CD4-positive, alpha-beta T cell treated with Interleukin-6 for 4 hours (primary cell): ENCODE measurements around the gene B3GNT8.
"Not testable (repeated sequence)": the region's sequence is repeated elsewhere in the genome, so short reads cannot be mapped to it uniquely, and the experiment has no call there.

Source experiments
- DNase-seq: peaks from one replicate; pipeline ENCODE4 v3.0.0-alpha.2; 2020; ENCODE audit warnings: mixed read lengths

The B3GNT8 gene

GRCh38 chr19:41435936-41436673 lies 8.9 kb upstream of the B3GNT8 start:
- DNase-seq, result no peak

GRCh38 chr19:41435376-41435775 lies 8.2 kb upstream of the B3GNT8 start:
- not testable (repeated sequence) for DNase-seq

GRCh38 chr19:41434450-41434849 lies 7.3 kb upstream of the B3GNT8 start:
- no peak for DNase-seq

- no peak for DNase-seq
Observed at GRCh38 chr19:41433171-41433570, 6.0 kb upstream of the B3GNT8 start.

- no peak for DNase-seq
Observed at GRCh38 chr19:41431426-41432386, 4.5 kb upstream of the B3GNT8 start.

GRCh38 chr19:41430922-41431321 lies 3.7 kb upstream of the B3GNT8 start:
- DNase-seq, result no peak

- no peak for DNase-seq
Observed at GRCh38 chr19:41428481-41428859, 1.3 kb upstream of the B3GNT8 start.

GRCh38 chr19:41427647-41428480 lies 690 bp upstream of the B3GNT8 start:
- DNase-seq, result peak; percentile 50

- DNase-seq, result no peak
Observed at GRCh38 chr19:41426116-41426841, 895 bp downstream of the B3GNT8 start.

- DNase-seq, result no peak
Observed at GRCh38 chr19:41425174-41426115, 1.7 kb downstream of the B3GNT8 start.

GRCh38 chr19:41424335-41425173 lies 2.6 kb downstream of the B3GNT8 start:
- DNase-seq, result no peak

GRCh38 chr19:41422955-41423354 lies 4.2 kb downstream of the B3GNT8 start:
- no peak for DNase-seq

GRCh38 chr19:41422456-41422855 lies 4.7 kb downstream of the B3GNT8 start:
- DNase-seq, result no peak

- DNase-seq, result no peak
Observed at GRCh38 chr19:41421973-41422372, 5.2 kb downstream of the B3GNT8 start.

- DNase-seq, result no peak
Observed at GRCh38 chr19:41421314-41421713, 5.9 kb downstream of the B3GNT8 start.

- no peak for DNase-seq
Observed at GRCh38 chr19:41420101-41420880, 6.9 kb downstream of the B3GNT8 start.

GRCh38 chr19:41416194-41416674 lies 10.9 kb downstream of the B3GNT8 start:
- no peak for DNase-seq

- DNase-seq, result no peak
Observed at GRCh38 chr19:41415154-41415571, 12.0 kb downstream of the B3GNT8 start.

- no peak for DNase-seq
Observed at GRCh38 chr19:41414461-41414860, 12.7 kb downstream of the B3GNT8 start.
